CD4-positive, alpha-beta T cell treated with Interleukin-4 for 4 hours (primary cell): ENCODE data around the gene ATG4C.

Experiments
- DNase-seq: peaks from one replicate; pipeline ENCODE4 v3.0.0-alpha.2; 2020

The ATG4C gene

GRCh38 chr1:62905872-62906271 is 121.9 kb downstream of the ATG4C start:
- DNase-seq, result no peak

- no peak for DNase-seq
Observed at GRCh38 chr1:62906428-62906886, 122.5 kb downstream of the ATG4C start.

GRCh38 chr1:62908168-62908695 is 124.3 kb downstream of the ATG4C start:
- no peak for DNase-seq

GRCh38 chr1:62912028-62912638 is 128.2 kb downstream of the ATG4C start:
- peak; percentile 10 for DNase-seq
